ENCODE measurements around the gene CLN6. TPM values are rescaled to one million over a fixed set of nuclear protein-coding genes. Genes with fewer than 3 reads are reported as not detected.

The CLN6 gene
- 31.5 TPM for total RNA-seq
- long read RNA-seq, transcript CLN6-201 (7 exons, 2,243 nt) = major isoform, 35 of 53 reads
- long read RNA-seq, partial matches to known transcripts = 4 of 53 reads
- long read RNA-seq, other reads (novel, unspliced or antisense) = 7 of 53 reads

DNA sequence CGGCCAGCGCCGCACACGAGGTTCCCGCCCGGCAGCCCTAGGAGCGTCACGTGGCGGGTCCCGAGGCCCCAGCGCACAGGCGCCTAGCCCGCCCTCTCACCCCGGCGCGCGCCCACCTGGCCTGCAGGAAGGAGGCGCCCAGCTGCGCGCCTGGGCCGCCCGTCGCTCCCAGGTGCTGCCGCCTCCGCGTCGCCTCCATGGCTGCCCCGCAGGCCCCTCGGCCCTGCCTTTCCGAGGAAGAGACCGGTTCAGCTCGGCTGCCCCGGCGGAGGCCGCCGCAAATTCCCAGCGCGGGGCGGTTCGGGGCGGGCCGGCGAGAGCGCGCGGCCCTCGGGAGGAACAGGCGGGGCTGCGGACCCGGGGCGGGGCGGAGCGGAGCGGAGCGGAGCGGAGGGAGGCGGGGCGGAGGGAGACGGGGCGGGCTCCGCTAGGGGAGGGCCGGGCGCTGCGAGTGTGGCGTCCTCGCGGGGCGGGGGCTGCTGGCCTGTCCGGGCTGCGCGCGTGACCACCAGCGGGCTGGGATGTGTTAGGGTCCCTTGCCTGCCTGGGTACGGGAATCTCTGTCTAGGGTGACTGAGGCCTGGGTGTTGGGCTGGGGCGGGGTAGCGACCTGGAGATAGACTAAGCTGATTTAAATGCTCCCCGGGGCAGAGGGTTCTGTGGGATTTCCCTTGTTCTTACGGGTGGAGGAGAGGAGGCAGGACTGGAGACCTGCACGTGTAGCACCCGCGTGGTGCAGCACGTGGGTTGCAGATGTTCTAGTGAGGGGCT lies at the start of gene CLN6:
TSS of gene CLN6 (minus strand) at position 343 of the 771 bp plus-strand sequence. CDS start at position 199, 144 bp downstream.
- peak; percentile 96 for ATAC-seq
- H3K27me3 ChIP-seq = no peaks in the 10 kb centered on the region
- H3K4me1 ChIP-seq = peaks cover 23% of the 10 kb centered on the region
- TF ChIP-seq, protein P1, sequence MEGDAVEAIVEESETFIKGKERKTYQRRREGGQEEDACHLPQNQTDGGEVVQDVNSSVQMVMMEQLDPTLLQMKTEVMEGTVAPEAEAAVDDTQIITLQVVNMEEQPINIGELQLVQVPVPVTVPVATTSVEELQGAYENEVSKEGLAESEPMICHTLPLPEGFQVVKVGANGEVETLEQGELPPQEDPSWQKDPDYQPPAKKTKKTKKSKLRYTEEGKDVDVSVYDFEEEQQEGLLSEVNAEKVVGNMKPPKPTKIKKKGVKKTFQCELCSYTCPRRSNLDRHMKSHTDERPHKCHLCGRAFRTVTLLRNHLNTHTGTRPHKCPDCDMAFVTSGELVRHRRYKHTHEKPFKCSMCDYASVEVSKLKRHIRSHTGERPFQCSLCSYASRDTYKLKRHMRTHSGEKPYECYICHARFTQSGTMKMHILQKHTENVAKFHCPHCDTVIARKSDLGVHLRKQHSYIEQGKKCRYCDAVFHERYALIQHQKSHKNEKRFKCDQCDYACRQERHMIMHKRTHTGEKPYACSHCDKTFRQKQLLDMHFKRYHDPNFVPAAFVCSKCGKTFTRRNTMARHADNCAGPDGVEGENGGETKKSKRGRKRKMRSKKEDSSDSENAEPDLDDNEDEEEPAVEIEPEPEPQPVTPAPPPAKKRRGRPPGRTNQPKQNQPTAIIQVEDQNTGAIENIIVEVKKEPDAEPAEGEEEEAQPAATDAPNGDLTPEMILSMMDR (IDR thresholded peaks at IDR 0.05) = no peak
- DNase-seq = peak; percentile 94
- no peaks in the 10 kb centered on the region for H3K36me3 ChIP-seq
- peak within 1 kb of the TSS; percentile 83 for H3K27ac ChIP-seq
- intact Hi-C loops (cut with DNase I) = no loop called here
- H3K4me3 ChIP-seq = peak within 1 kb of the TSS; percentile 90
- no peaks in the 10 kb centered on the region for H3K9me3 ChIP-seq

DNA sequence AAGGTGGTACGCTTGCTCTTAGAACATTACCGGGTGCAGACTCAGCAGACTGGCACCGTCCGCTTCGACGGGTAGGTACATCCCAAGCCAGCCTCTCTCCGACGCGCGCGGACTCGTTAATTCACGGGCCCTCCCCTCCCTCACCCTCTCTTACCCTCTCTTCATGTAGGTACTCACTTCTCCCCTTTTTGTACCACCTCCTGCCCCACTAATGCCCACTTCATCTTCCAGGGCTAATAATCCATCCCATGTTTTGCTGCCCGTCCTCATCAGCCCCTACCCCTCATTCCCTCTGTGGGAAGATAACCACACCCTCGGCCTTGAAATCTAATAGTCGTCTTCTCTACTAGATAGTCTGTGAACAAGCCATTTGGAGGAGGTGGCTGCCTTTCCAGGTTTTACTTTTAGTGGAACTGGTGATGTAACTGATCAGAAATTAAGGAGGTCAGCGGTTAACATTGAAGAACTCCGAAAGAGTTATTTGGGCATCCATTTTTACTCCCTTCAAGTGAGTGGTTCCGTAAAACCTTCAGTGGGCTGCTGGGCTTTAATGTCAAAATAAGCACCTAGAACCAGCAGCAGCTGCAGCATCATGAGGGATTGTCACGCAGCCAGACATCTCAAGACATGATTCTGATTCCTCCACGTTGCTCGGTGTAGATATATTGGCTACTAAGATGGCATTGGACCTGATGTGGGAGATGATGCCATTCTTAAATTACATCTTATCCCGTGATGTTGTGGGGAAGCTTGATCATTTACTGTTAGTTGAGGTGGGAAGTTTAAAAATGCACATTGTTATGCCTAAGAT lies 49.3 kb upstream of the CLN6 start:
- TF ChIP-seq, protein P1 (IDR thresholded peaks at IDR 0.05) = no peak
- ATAC-seq = no peak
- peak overlapping the region; percentile 99 for H3K27ac ChIP-seq
- no peaks in the 10 kb centered on the region for H3K27me3 ChIP-seq
- H3K9me3 ChIP-seq = no peaks in the 10 kb centered on the region
- DNase-seq = no peak
- no peaks in the 10 kb centered on the region for H3K36me3 ChIP-seq
- intact Hi-C loops (cut with DNase I) = no loop called here
- peaks cover 73% of the 10 kb centered on the region for H3K4me1 ChIP-seq
- H3K4me3 ChIP-seq = peak overlapping the region; percentile 95

DNA sequence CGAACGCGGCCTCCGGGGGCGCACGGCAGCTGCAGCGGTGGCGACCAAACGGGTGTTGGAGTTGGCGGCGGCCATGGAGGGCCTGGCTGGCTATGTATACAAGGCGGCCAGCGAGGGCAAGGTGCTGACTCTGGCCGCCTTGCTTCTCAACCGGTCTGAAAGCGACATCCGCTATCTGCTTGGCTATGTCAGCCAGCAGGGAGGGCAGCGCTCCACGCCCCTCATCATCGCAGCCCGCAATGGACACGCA lies 48.7 kb upstream of the CLN6 start:
- Histone ChIP-seq H3K4me1 (peaks cover 69% of the 10 kb centered on the region), H3K36me3 (no peaks in the 10 kb centered on the region), H3K27ac (peak overlapping the region; percentile 99), H3K27me3 (no peaks in the 10 kb centered on the region), H3K9me3 (no peaks in the 10 kb centered on the region), H3K4me3 (peak overlapping the region; percentile 95)
- ATAC-seq (no peak), DNase-seq (no peak)
- TF ChIP-seq, protein P1 (IDR thresholded peaks at IDR 0.05) = no peak
- intact Hi-C loops (cut with DNase I) = no loop called here

DNA sequence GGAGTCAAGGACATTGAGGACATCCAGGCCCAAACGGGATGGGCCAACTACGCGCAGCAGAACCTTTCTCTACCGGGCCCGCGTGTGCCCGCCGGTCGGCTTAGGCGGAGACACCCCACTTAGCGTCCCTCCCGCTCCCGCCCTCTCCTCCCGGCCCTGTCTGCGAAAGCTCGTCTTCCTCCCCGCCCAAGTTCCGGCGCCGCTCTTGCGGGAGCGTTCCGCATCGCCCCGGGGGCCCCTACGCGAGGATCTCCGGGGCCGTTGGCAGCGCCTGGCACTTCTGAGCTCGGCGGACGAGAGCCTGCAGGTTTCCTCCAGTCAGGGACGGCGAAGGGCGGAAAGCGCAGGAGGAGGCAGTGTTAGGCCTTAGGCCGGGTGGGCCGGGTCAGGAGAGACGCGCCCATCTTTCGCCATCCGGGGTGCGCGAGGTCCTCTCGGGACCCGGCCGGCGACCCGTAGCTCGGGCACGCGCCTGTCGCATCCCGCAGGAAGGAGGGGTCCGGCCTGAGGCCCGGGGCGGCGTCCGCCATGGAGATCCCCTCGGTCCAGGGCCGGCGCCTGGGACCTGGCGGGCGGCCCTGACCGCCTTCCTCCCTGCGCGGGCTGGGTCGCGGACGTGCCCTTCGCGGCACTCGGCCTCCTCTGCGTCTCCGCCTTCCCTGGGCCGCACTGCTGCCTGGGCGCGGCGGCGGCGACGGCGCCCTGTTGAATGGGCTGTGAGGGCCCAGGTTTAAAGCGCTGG lies 48.2 kb upstream of the CLN6 start, which contains the start of gene FEM1B:
TSS of gene FEM1B (plus strand) at position 143 of the 742 bp plus-strand sequence. CDS start 673 bp downstream, outside the sequence.
- ATAC-seq (peak; percentile 94), DNase-seq (peak; percentile 96)
- H3K27ac ChIP-seq = peak within 1 kb of the TSS; percentile 99
- intact Hi-C loops (cut with DNase I) = no loop called here
- no peaks in the 10 kb centered on the region for H3K27me3 ChIP-seq
- TF ChIP-seq, protein P1 (IDR thresholded peaks at IDR 0.05) = peak; percentile 45
- no peaks in the 10 kb centered on the region for H3K9me3 ChIP-seq
- H3K4me3 ChIP-seq = peak within 1 kb of the TSS; percentile 95
- no peaks in the 10 kb centered on the region for H3K36me3 ChIP-seq
- H3K4me1 ChIP-seq = peaks cover 64% of the 10 kb centered on the region

DNA sequence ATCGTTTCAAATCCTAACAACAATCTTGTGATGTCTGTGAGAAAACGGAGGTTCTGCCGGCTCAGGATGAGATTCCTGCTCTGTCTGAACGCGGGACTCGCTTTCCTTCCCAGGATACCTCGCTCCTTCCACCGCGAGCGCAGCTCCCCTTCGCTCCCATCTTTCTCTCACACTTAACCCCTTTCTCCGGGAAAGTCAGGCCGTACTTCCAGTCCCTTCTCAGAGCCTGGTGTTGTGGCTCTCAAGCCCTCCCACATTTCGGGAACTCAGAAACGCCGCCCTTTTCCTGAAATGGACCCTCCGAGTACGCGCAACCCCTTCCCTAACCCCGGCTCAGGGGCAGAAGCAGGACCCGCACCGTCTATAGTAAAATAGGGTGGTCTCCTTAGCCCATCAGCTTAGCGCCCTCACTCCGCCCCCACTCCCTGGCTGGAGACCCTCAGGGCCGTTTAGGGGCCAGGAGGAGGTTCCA lies 47.6 kb upstream of the CLN6 start:
- ATAC-seq (peak; percentile 8), DNase-seq (no peak)
- TF ChIP-seq, protein P1 (IDR thresholded peaks at IDR 0.05) = no peak
- H3K27me3 ChIP-seq = no peaks in the 10 kb centered on the region
- peak overlapping the region; percentile 95 for H3K4me3 ChIP-seq
- peak overlapping the region; percentile 99 for H3K27ac ChIP-seq
- peaks cover 59% of the 10 kb centered on the region for H3K4me1 ChIP-seq
- intact Hi-C loops (cut with DNase I) = no loop called here
- H3K9me3 ChIP-seq = no peaks in the 10 kb centered on the region
- H3K36me3 ChIP-seq = no peaks in the 10 kb centered on the region
